HG03135 (cell line): ENCODE data around the gene PLEKHA5.
"Not testable (repeated sequence)": the region's sequence is repeated elsewhere in the genome, so short reads cannot be mapped to it uniquely, and the experiment has no call there.

Source experiments
- ATAC-seq: cut with Tn5 transposase; IDR thresholded peaks from one replicate; pipeline ENCODE4 v1.9.1; 2021; ENCODE audit warnings: mild to moderate bottlenecking, moderate library complexity; ENCODE audit not compliant: unreplicated experiment

Gene PLEKHA5

GRCh38 chr12:19229021-19229420 lies 99.5 kb downstream of the PLEKHA5 start:
- ATAC-seq: not testable (repeated sequence)

- no peak for ATAC-seq
Observed at GRCh38 chr12:19230299-19230866, 100.8 kb downstream of the PLEKHA5 start.

- ATAC-seq: no peak
Observed at GRCh38 chr12:19230896-19231295, 101.4 kb downstream of the PLEKHA5 start.

- no peak for ATAC-seq
Observed at GRCh38 chr12:19234171-19234704, 104.7 kb downstream of the PLEKHA5 start.

- no peak for ATAC-seq
Observed at GRCh38 chr12:19234981-19235871, 105.7 kb downstream of the PLEKHA5 start.

GRCh38 chr12:19236656-19237055 lies 107.1 kb downstream of the PLEKHA5 start:
- no peak for ATAC-seq

- ATAC-seq: no peak
Observed at GRCh38 chr12:19238540-19238939, 109.0 kb downstream of the PLEKHA5 start.

- no peak for ATAC-seq
Observed at GRCh38 chr12:19239102-19239501, 109.6 kb downstream of the PLEKHA5 start.

- ATAC-seq: no peak
Observed at GRCh38 chr12:19239616-19240234, 110.2 kb downstream of the PLEKHA5 start.

- ATAC-seq: no peak
Observed at GRCh38 chr12:19242581-19242980, 113.0 kb downstream of the PLEKHA5 start.

GRCh38 chr12:19243551-19243950 lies 114.0 kb downstream of the PLEKHA5 start:
- no peak for ATAC-seq

GRCh38 chr12:19244312-19244711 lies 114.8 kb downstream of the PLEKHA5 start:
- ATAC-seq: no peak

GRCh38 chr12:19245106-19245505 lies 115.6 kb downstream of the PLEKHA5 start:
- ATAC-seq: no peak

GRCh38 chr12:19245666-19246065 lies 116.1 kb downstream of the PLEKHA5 start:
- no peak for ATAC-seq

GRCh38 chr12:19246933-19247332 lies 117.4 kb downstream of the PLEKHA5 start:
- no peak for ATAC-seq

GRCh38 chr12:19248929-19249602 lies 119.5 kb downstream of the PLEKHA5 start:
- no peak for ATAC-seq

GRCh38 chr12:19251481-19252132 lies 122.1 kb downstream of the PLEKHA5 start:
- ATAC-seq: no peak

GRCh38 chr12:19260135-19260534 lies 130.6 kb downstream of the PLEKHA5 start:
- no peak for ATAC-seq

GRCh38 chr12:19261773-19262172 lies 132.2 kb downstream of the PLEKHA5 start:
- no peak for ATAC-seq

- no peak for ATAC-seq
Observed at GRCh38 chr12:19263672-19264071, 134.1 kb downstream of the PLEKHA5 start.
